ENCODE data around the gene RBMXL3.

- TF ChIP-seq POLR2A (IDR thresholded peaks at IDR 0.05; ENCODE audit: low read depth, low read length) = no peak
- no peak for TF ChIP-seq PAX5 (IDR thresholded peaks at IDR 0.05; ENCODE audit: insufficient read depth, low read length, severe bottlenecking)
- TF ChIP-seq SPI1 (IDR thresholded peaks at IDR 0.05; ENCODE audit: low read depth, low read length) = no peak
Observed at GRCh38 chrX:115236560-115236959, 47.4 kb downstream of the RBMXL3 start.

Measured in GM12891 (cell line).